OCI-LY3 (cell line): Measurements from ENCODE around the gene ZNF814.
A peak's percentile ranks its signal among the peaks of the same experiment; 100 is the strongest.

Experiments used
- H2AFZ ChIP-seq: fragments of 200-600, 300-600 bp; shearing (Covaris generic); 2 replicates; pipeline ENCODE4 v1.6.0; 2014; ENCODE audit warnings: antibody characterized with exemption, low read depth, low read length
- H3K27ac ChIP-seq: fragments of 200-600, 300-600 bp; sonication (generic); 2 replicates; pipeline ENCODE4 v1.5.1; 2014; ENCODE audit warnings: mild to moderate bottlenecking, low read length, moderate library complexity, mixed read lengths
- H3K27me3 ChIP-seq: fragments of 200-600, 300-600 bp; sonication (generic); 2 replicates; pipeline ENCODE4 v1.6.1; 2014; ENCODE audit warnings: low read depth, low read length, mixed read lengths
- H3K36me3 ChIP-seq: fragments of 200-600, 300-600 bp; sonication (generic); replicated peaks from 2 replicates; pipeline ENCODE3; 2014; ENCODE audit warnings: low read depth, low read length, mixed read lengths
- H3K4me1 ChIP-seq: fragments of 300-600, 200-600 bp; sonication (generic); 2 replicates; pipeline ENCODE4 v1.6.1; 2014; ENCODE audit warnings: low read length, mixed read lengths
- H3K4me2 ChIP-seq: fragments of 200-600, 300-600 bp; sonication (generic); 2 replicates; pipeline ENCODE4 v1.6.1; 2014; ENCODE audit warnings: low read length, mixed read lengths
- H3K4me3 ChIP-seq: fragments of 300-600, 200-600 bp; sonication (generic); 2 replicates; pipeline ENCODE4 v1.5.1; 2014; ENCODE audit warnings: antibody characterized with exemption, mild to moderate bottlenecking, low read length, moderate library complexity
- H3K79me2 ChIP-seq: fragments of 300-600, 200-600 bp; shearing (Covaris generic); 2 replicates; pipeline ENCODE4 v1.6.1; 2014; ENCODE audit warnings: mild to moderate bottlenecking, low read length, mixed read lengths
- H3K9ac ChIP-seq: fragments of 300-600, 200-600 bp; shearing (Covaris generic); 2 replicates; pipeline ENCODE4 v1.6.0; 2014; ENCODE audit warnings: mild to moderate bottlenecking, low read length, moderate library complexity
- H3K9me3 ChIP-seq: fragments of 200-600, 300-600 bp; shearing (Covaris generic); 2 replicates; pipeline ENCODE4 v1.6.1; 2014; ENCODE audit warnings: low read length, mixed read lengths; ENCODE audit not compliant: insufficient read depth
- H4K20me1 ChIP-seq: fragments of 200-600, 300-600 bp; sonication (generic); 2 replicates; pipeline ENCODE4 v1.6.1; 2016; ENCODE audit warnings: low read length, mixed read lengths; ENCODE audit not compliant: insufficient read depth
- EZH2phosphoT487 ChIP-seq: fragments of 200-600 bp; shearing (Covaris generic); IDR thresholded peaks from 2 replicates; pipeline ENCODE4 v1.6.1; 2018; ENCODE audit warnings: antibody characterized with exemption, mixed run types, low read depth
- TF ChIP-seq, protein P1 (sequence below): fragments of 200-600, 300-600 bp; sonication (generic); IDR thresholded peaks from 2 replicates; pipeline ENCODE4 v1.5.1; 2014; ENCODE audit warnings: antibody characterized with exemption, low read length, low read depth

The ZNF814 gene

DNA sequence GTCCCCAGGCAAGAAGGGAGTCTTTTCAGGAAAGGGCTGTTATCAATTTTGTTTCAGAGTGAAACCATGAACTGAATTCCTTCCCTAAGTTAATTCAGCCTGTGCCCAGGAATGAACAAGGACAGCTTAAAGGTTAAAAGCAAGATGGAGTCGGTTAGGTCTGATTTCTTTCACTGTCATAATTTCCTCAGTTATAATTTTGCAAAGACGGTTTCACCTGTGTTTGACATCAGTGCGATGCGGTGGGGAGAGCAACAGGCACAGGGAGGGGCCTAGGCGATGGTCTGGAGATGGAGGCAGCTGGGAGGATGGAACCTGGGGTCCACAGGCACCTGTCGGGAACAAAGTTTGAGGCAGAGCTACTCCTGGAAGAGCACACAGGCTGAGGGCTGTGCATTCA, 68.2 kb downstream of the ZNF814 start:
- Histone ChIP-seq H3K4me1 (peaks cover 41% of the 10 kb centered on the region), H3K79me2 (peaks cover 76% of the 10 kb centered on the region), H3K36me3 (peaks cover 2% of the 10 kb centered on the region), H2AFZ (no peak overlapping the region), H3K27ac (peak overlapping the region; percentile 73; the same call in 1 of the 2 replicates), H3K9me3 (no peaks in the 10 kb centered on the region), H3K4me3 (peak overlapping the region; percentile 78), H3K4me2 (peak overlapping the region; percentile 69), H3K27me3 (no peaks in the 10 kb centered on the region), H3K9ac (peak overlapping the region; percentile 89), H4K20me1 (peaks cover 25% of the 10 kb centered on the region)
- TF ChIP-seq, protein P1, sequence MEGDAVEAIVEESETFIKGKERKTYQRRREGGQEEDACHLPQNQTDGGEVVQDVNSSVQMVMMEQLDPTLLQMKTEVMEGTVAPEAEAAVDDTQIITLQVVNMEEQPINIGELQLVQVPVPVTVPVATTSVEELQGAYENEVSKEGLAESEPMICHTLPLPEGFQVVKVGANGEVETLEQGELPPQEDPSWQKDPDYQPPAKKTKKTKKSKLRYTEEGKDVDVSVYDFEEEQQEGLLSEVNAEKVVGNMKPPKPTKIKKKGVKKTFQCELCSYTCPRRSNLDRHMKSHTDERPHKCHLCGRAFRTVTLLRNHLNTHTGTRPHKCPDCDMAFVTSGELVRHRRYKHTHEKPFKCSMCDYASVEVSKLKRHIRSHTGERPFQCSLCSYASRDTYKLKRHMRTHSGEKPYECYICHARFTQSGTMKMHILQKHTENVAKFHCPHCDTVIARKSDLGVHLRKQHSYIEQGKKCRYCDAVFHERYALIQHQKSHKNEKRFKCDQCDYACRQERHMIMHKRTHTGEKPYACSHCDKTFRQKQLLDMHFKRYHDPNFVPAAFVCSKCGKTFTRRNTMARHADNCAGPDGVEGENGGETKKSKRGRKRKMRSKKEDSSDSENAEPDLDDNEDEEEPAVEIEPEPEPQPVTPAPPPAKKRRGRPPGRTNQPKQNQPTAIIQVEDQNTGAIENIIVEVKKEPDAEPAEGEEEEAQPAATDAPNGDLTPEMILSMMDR: no peak
- TF ChIP-seq EZH2phosphoT487: no peak

DNA sequence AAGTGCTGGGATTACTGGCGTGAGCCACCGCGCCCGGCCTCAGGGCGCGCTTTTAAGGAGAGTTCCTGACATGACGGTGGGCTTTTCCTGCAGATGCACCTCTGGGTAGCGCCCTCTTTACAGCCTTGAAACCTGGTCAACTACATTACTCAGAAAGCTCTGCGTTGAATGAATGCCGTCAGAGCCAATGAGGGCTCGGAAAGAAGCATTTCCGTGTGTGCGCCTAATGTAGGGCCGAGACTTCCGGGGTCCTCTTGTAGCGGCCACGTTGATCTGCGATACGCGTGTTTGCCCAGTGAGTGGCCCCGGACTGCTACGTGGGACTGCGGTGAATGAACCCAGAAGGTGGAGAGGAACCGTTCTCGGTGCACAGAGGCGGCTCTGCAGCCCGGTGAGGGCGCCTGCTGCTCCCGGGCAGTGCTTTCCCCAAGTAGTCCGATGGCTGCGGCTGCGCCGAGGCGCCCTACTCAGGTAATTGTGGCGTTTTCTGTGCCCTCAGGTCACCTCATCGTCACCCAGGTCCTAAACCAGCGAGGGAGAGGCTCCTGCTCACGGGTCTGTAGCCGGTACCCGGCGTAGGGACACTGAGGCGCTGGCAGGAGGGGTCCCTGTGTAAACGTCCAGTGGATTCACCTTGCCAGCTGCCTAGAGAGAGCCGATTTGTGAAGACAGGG, 69.2 kb downstream of the ZNF814 start:
- Histone ChIP-seq H3K79me2 (peaks cover 66% of the 10 kb centered on the region), H3K36me3 (no peaks in the 10 kb centered on the region), H2AFZ (no peak overlapping the region; the same call in 1 of the 2 replicates), H3K9me3 (no peaks in the 10 kb centered on the region), H3K4me1 (peaks cover 45% of the 10 kb centered on the region), H3K4me3 (peak overlapping the region; percentile 78), H3K9ac (peak overlapping the region; percentile 89), H3K4me2 (peak overlapping the region; percentile 69), H4K20me1 (peaks cover 18% of the 10 kb centered on the region), H3K27me3 (no peaks in the 10 kb centered on the region), H3K27ac (peak overlapping the region; percentile 73)
- TF ChIP-seq, protein P1: peak; percentile 33
- TF ChIP-seq EZH2phosphoT487: no peak

- Histone ChIP-seq H3K9me3 (no peaks in the 10 kb centered on the region), H3K4me2 (peak overlapping the region; percentile 69), H3K4me3 (peak overlapping the region; percentile 78), H2AFZ (no peak overlapping the region), H4K20me1 (peaks cover 6% of the 10 kb centered on the region), H3K4me1 (peaks cover 36% of the 10 kb centered on the region), H3K27me3 (no peaks in the 10 kb centered on the region), H3K36me3 (no peaks in the 10 kb centered on the region), H3K9ac (peak overlapping the region; percentile 89; the same call in 1 of the 2 replicates), H3K79me2 (peaks cover 66% of the 10 kb centered on the region), H3K27ac (peak overlapping the region; percentile 73; the same call in 1 of the 2 replicates)
- TF ChIP-seq, protein P1: no peak
- no peak for TF ChIP-seq EZH2phosphoT487
These were observed 70.5 kb downstream of the ZNF814 start for GRCh38 chr19:57818378-57818777.

DNA sequence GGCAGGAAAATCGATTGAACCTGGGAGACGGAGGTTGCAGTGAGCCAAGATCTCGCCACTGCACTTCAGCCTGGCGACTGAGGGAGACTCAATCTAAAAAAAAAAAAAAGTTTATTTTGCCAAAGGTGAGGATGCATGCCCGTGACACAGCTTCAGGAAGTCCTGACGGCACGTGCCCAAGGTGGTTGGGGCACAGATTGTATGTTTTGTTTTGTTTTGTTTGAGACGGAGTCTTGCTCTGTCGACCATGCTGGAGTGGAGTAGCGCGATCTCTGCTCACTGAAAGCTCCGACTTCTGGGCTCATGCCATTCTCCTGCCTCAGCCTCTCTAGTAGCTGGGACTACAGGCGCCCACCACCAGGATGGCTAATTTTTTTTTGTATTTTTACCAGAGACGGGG, 70.9 kb downstream of the ZNF814 start:
- Histone ChIP-seq H3K27me3 (no peaks in the 10 kb centered on the region), H4K20me1 (peaks cover 3% of the 10 kb centered on the region; the same call in 1 of the 2 replicates), H3K79me2 (peaks cover 62% of the 10 kb centered on the region), H3K9me3 (no peaks in the 10 kb centered on the region), H3K9ac (no peak overlapping the region), H3K4me3 (no peak overlapping the region), H3K4me2 (no peak overlapping the region), H3K4me1 (peaks cover 32% of the 10 kb centered on the region), H2AFZ (no peak overlapping the region), H3K27ac (no peak overlapping the region), H3K36me3 (peaks cover under 1% of the 10 kb centered on the region)
- no peak for TF ChIP-seq EZH2phosphoT487
- TF ChIP-seq, protein P1: no peak
